Vagina (tissue), 2 donors: ENCODE measurements around the gene TMEM45A.

Source experiments
- POLR2A ChIP-seq, 2 donors: fragments of 450-650 bp; IDR thresholded peaks; one replicate each; pipeline ENCODE4 v1.6.1; 2017; ENCODE audit warnings: antibody characterized with exemption in 2 of 2, mild to moderate bottlenecking in 2 of 2, moderate library complexity in 2 of 2
- TF ChIP-seq, protein P1 (sequence below), 3 experiments: fragments of 450-650 bp in 2 of 3; fragments of 200-600 bp in 1 of 3; sonication (generic) in 1 of 3; IDR thresholded peaks; one replicate each; pipeline ENCODE4 v1.5.1; 2017 to 2019; ENCODE audit warnings: antibody characterized with exemption in 3 of 3, mild to moderate bottlenecking in 2 of 3, moderate library complexity in 2 of 3

DNA sequence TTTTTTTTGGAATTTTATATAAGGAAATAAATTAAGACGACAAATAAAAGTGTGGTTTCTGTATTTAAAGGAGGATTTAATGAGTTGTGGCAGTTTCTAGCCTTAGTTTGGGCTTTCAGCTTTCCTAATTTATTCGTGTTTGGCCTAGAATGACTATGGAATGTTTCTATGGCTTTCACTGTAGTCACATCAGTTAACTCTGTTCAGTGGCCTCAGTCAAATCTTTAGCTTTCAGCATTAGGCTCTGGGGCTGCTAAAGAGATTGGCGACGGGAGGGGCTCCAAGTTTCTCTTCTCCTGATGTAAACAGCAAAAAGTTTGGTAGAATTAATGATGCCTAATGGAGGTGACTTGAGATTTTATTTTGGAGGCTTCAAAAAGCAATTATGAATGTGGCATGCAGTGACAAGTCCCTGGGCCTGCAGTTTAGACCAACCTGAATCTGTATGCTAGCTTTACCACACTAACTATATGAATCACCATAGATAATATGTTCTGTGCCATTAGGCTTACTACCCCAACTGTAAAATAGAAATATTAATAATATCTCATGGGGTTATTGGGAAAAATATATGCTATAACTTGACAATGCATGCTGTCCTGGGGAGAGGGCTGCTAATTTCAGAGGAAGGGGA is 69.9 kb downstream of the TMEM45A start:
- no peak for TF ChIP-seq POLR2A (IDR thresholded peaks at IDR 0.05)
- TF ChIP-seq, protein P1, sequence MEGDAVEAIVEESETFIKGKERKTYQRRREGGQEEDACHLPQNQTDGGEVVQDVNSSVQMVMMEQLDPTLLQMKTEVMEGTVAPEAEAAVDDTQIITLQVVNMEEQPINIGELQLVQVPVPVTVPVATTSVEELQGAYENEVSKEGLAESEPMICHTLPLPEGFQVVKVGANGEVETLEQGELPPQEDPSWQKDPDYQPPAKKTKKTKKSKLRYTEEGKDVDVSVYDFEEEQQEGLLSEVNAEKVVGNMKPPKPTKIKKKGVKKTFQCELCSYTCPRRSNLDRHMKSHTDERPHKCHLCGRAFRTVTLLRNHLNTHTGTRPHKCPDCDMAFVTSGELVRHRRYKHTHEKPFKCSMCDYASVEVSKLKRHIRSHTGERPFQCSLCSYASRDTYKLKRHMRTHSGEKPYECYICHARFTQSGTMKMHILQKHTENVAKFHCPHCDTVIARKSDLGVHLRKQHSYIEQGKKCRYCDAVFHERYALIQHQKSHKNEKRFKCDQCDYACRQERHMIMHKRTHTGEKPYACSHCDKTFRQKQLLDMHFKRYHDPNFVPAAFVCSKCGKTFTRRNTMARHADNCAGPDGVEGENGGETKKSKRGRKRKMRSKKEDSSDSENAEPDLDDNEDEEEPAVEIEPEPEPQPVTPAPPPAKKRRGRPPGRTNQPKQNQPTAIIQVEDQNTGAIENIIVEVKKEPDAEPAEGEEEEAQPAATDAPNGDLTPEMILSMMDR (IDR thresholded peaks at IDR 0.05) = no peak
